Measurements from ENCODE around the gene CHCHD1. TPM values are rescaled to one million over a fixed set of nuclear protein-coding genes. Genes with fewer than 3 reads are reported as not detected.

CHCHD1 gene
- total RNA-seq, 2 experiments from 2014 or later = 23.0 to 24.8 TPM

DNA sequence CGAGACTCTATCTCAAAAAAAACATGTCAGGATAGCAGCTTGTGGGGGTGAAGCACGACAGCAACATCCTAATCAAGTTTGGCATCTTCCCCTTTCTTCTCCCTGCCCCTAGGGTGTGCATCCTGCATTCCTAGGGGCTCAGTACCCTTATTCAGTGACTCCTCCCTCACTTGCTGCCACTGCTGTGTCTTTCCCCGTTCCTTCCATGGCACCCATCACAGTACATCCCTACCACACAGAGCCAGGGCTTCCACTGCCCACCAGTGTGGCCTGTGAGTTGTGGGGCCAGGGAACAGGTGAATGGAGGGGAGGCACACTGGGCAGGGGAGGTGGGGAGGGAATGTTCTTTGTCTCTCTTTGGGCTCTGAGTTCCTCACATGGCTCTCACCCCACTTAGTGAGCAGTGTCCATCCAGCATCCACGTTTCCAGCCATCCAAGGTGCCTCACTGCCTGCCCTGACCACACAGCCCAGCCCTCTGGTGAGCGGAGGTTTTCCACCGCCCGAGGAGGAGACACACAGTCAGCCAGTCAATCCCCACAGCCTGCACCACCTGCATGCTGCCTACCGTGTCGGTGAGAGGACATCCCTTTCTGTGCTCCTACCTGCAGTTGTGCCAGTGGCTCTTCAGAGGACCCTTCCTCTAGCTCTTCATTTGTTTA, 18.2 kb downstream of the CHCHD1 start:
- no peak for DNase-seq
- peaks cover 10% of the 10 kb centered on the region for H3K4me1 Mint-ChIP-seq
- H3K27ac Mint-ChIP-seq = peak overlapping the region; percentile 16
- no peaks in the 10 kb centered on the region for H3K27me3 Mint-ChIP-seq
- H3K36me3 Mint-ChIP-seq = peaks cover 33% of the 10 kb centered on the region
- POLR2A ChIA-PET = interaction anchor here (1.7 to 6.3 kb wide), 2 partner anchors 8 to 14 kb away, joined by 8 to 19 read pairs; partner anchors contain the start of gene ZSWIM8
- H3K4me3 Mint-ChIP-seq = no peak overlapping the region
- H3K9me3 Mint-ChIP-seq = no peaks in the 10 kb centered on the region
- ATAC-seq (ENCODE audit: low read depth) = no peak

DNA sequence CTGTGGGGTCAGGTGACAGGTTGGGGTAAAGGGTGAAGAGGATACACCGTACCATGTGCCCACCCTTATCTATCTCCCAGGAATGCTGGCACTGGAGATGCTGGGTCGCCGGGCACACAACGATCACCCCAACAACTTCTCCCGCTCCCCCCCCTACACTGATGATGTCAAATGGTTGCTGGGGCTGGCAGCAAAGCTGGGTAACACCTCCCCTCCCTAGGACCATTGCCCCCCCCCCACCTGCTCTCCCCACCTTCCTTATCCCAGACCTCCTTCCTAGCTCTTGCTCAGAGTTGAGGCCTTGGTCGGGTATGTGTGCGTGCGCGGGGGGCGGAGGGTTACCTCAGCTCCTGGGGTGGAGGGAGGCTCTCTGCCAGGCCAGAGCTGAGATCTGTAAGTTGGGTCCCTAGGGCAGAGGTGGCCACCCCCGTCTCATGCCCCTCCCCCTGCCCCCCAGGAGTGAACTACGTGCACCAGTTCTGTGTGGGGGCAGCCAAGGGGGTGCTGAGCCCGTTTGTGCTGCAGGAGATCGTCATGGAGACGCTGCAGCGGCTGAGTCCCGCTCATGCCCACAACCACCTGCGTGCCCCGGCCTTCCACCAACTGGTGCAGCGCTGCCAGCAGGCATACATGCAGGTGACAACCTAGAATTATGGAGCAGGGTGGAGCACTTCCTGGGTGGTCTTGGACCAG, 18.9 kb downstream of the CHCHD1 start:
- DNase-seq = no peak

DNA sequence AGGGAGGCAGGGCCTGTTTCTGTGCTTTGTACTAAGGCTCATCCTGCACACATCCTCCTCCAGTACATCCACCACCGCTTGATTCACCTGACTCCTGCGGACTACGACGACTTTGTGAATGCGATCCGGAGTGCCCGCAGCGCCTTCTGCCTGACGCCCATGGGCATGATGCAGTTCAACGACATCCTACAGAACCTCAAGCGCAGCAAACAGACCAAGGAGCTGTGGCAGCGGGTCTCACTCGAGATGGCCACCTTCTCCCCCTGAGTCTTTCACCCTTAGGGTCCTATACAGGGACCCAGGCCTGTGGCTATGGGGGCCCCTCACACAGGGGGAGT, 19.4 kb downstream of the CHCHD1 start:
- H3K27ac Mint-ChIP-seq = no peak overlapping the region
- DNase-seq (no peak), ATAC-seq (ENCODE audit: low read depth) (no peak)
- no peaks in the 10 kb centered on the region for H3K9me3 Mint-ChIP-seq
- no peak overlapping the region for H3K4me3 Mint-ChIP-seq
- H3K4me1 Mint-ChIP-seq = peaks cover 15% of the 10 kb centered on the region
- H3K27me3 Mint-ChIP-seq = no peaks in the 10 kb centered on the region
- peaks cover 40% of the 10 kb centered on the region for H3K36me3 Mint-ChIP-seq
- POLR2A ChIA-PET = no interaction called here

More for the DNA sequence above, 18.9 kb downstream of the CHCHD1 start:
- Mint-ChIP-seq H3K27ac (no peak overlapping the region), H3K9me3 (no peaks in the 10 kb centered on the region), H3K4me3 (no peak overlapping the region), H3K27me3 (no peaks in the 10 kb centered on the region), H3K36me3 (peaks cover 37% of the 10 kb centered on the region), H3K4me1 (peaks cover 11% of the 10 kb centered on the region)
- no peak for ATAC-seq (ENCODE audit: low read depth)
- POLR2A ChIA-PET = no interaction called here

DNA sequence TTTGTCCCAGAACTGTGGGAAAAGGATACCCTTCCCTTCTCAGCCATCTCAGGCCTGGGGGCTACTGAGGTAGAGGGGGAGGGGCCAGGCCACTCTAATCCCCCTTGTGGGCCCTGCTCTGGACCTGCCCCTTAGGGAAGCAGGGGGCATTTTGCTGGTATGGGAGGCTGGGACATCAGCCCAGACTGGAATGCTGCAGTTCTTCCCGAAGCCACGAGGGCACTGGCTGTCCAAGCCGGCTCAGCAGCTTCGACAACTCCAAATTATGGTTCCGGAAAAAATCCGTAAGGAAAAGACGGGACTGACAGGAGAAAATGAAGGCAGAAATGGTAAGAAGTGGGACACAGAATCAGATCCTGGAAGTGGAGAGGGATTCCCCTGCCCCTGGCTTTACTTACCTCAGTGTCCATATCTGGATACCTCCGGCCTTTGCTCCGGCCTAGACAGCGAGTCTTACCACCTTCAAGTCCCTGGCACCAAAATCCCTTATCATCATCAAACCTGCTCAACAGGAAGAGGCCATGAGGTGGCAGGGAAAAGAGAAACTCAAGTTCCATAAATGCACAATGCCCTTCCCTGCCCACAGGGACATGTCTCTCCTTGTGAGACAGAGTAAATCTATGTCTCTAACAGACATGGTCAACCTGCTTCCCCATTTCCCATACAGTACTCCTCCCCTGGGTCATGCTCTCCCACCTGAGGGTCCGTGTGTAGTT, 20.6 kb downstream of the CHCHD1 start:
- Mint-ChIP-seq H3K4me3 (no peak overlapping the region), H3K36me3 (peaks cover 40% of the 10 kb centered on the region), H3K27me3 (no peaks in the 10 kb centered on the region), H3K9me3 (no peaks in the 10 kb centered on the region), H3K4me1 (peaks cover 22% of the 10 kb centered on the region), H3K27ac (peak overlapping the region; percentile 30)
- DNase-seq (no peak), ATAC-seq (ENCODE audit: low read depth) (no peak)
- POLR2A ChIA-PET = no interaction called here

DNA sequence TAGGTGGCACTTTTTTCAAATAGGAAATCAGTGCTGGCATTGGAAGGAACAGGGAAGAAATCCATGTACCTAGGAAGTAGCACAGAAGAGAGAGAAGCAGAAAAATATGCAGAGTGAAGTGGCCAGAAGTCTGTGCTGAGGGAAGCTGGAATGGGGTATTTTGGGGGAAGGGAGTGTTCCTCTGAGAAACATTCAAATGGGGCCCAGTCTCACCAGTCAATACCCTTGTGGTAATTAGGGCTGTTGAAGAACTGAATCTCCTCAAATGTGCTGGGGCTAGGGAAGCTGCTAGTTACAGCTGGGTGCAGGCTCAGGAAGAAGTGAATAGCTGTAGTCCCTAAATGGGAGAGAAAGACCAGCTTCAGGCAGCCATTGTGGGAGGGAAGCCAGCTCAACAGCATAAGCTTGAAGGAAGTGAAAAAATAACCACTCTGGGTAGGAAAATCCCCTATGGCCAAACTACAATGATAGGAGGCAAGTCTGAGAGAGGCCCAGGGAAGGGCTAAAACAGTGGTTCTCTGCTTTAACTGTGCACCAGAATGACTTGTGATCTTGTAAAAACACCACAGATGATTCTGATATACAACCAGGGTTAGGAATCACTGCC, 21.9 kb downstream of the CHCHD1 start:
- Mint-ChIP-seq H3K27ac (peak overlapping the region; percentile 79), H3K4me3 (no peak overlapping the region), H3K27me3 (no peaks in the 10 kb centered on the region), H3K36me3 (peaks cover 43% of the 10 kb centered on the region), H3K9me3 (no peaks in the 10 kb centered on the region), H3K4me1 (peaks cover 27% of the 10 kb centered on the region)
- ATAC-seq (ENCODE audit: low read depth) (peak; percentile 19), DNase-seq (no peak)
- POLR2A ChIA-PET = interaction anchor here (1.1 kb wide), 1 partner anchor 11 kb away, joined by 3 read pairs; no protein-coding TSS in a partner anchor

DNA sequence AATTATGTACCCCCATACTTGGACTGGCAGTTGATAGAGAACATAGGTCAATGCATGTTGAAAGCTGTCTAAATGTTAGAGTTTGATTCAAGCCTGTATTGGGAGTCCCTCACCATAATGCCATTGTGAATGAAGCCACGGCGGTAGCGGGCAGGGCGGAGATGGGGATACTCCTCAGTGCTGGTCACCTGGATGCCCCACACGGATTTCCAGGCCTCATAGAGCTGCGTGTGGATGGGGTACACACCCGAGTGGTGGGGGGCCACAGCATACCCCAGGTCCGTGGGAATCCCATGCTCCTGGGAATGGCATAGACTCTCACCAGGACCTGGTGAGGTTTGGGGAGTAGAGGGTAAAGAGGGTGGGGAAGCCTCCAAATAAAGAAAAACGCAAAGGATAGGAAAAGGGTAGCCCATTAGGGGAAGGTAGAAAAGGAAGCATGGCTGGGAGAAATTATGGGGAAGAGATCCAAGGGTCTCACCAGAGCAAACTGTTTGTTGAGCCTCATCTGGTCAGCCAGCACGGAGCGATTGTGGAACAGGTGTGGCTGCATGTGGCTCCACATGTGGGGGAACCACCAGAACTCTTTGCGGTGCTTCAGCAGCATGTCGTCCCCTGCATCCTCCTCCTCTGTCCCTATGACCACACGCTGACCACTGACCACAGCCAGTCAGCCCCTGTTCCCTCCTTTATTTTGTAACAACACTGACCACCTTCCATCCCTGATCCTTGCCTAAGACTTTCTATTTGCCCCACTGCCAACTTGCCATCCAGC, 24.5 kb downstream of the CHCHD1 start:
- Mint-ChIP-seq H3K9me3 (no peaks in the 10 kb centered on the region), H3K4me1 (peaks cover 42% of the 10 kb centered on the region), H3K36me3 (peaks cover 44% of the 10 kb centered on the region), H3K4me3 (peak overlapping the region; percentile 1), H3K27me3 (no peaks in the 10 kb centered on the region), H3K27ac (peak overlapping the region; percentile 11)
- POLR2A ChIA-PET = interaction anchor here (1.2 to 1.5 kb wide), 2 partner anchors 13 to 21 kb away, joined by 3 to 5 read pairs; partner anchors contain the start of gene ZSWIM8
- ATAC-seq (ENCODE audit: low read depth) (no peak), DNase-seq (no peak)

DNA sequence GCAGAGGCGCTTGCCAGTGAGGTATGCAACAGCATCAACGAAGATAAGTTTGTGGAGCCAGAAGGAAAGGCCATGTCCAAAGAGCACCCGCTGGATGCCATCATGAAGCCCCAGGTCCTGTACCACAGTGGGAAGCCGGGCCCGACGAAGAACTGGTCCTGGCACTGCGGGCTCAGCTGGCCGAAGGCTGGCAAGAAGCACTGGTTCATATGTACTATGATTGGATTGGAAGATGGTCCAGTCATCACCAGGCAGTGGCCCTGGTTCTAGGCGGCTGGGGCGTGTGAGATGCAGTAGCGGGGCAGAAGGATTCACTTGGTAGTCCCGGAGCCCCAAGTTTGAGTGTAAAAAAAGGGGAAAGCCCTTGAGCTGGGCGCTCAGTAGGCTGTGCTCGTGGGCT, 25.6 kb downstream of the CHCHD1 start:
- no peak for DNase-seq
- peaks cover 42% of the 10 kb centered on the region for H3K36me3 Mint-ChIP-seq
- H3K4me1 Mint-ChIP-seq = peaks cover 42% of the 10 kb centered on the region
- POLR2A ChIA-PET = interaction anchor here (0.5 to 3.4 kb wide), 4 partner anchors 9 to 35 kb away, joined by 3 to 32 read pairs (median 6); a partner anchor contains a TSS
- no peaks in the 10 kb centered on the region for H3K27me3 Mint-ChIP-seq
- peak overlapping the region; percentile 49 for H3K27ac Mint-ChIP-seq
- no peak overlapping the region for H3K4me3 Mint-ChIP-seq
- no peak for ATAC-seq (ENCODE audit: low read depth)
- no peaks in the 10 kb centered on the region for H3K9me3 Mint-ChIP-seq

DNA sequence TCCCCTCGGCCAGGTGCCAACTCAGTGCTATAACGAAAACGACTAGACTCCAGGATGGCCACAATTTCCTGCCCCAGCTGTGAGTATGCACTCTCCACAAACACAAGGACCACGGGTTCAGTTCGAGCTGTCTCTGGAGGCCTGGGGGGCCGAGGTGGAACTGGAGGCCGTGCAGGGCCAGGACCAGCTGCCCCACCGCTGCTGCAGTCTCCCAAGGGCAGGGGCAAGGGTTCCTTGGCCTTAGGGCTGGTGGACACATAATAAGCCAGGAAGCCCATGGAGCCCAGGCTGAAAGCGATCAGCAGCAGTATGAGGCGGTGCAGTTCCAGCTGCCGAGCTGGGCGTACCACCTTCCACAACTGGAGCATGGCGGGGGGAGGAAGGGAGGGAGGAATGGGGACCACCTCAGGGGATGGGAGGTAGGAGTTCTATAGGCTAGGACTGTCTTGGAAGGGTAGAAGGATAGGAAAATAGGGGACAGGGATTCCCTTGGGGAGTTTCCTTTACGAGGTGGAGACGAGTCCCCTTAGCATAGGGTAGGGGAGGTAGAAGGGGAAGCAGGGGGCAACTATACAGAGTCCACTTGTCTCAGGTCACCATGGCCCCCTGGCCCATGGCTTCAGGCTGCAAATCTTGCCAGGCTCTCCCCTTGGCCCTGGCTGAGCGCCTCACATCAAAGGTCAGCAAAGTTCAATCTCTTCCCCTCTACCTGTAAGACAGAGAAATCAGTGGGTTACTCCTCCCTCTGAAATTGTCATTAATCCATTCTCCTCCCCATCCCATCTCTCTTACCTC, 26.4 kb downstream of the CHCHD1 start:
- no peaks in the 10 kb centered on the region for H3K27me3 Mint-ChIP-seq
- no peak for DNase-seq
- POLR2A ChIA-PET = interaction anchor here (0.6 to 3.4 kb wide), 4 partner anchors 9 to 40 kb away, joined by 3 to 32 read pairs (median 6); partner anchors contain the start of gene CHCHD1
- H3K9me3 Mint-ChIP-seq = no peaks in the 10 kb centered on the region
- peaks cover 40% of the 10 kb centered on the region for H3K4me1 Mint-ChIP-seq
- no peak overlapping the region for H3K27ac Mint-ChIP-seq
- ATAC-seq (ENCODE audit: low read depth) = no peak
- peaks cover 37% of the 10 kb centered on the region for H3K36me3 Mint-ChIP-seq
- no peak overlapping the region for H3K4me3 Mint-ChIP-seq

DNA sequence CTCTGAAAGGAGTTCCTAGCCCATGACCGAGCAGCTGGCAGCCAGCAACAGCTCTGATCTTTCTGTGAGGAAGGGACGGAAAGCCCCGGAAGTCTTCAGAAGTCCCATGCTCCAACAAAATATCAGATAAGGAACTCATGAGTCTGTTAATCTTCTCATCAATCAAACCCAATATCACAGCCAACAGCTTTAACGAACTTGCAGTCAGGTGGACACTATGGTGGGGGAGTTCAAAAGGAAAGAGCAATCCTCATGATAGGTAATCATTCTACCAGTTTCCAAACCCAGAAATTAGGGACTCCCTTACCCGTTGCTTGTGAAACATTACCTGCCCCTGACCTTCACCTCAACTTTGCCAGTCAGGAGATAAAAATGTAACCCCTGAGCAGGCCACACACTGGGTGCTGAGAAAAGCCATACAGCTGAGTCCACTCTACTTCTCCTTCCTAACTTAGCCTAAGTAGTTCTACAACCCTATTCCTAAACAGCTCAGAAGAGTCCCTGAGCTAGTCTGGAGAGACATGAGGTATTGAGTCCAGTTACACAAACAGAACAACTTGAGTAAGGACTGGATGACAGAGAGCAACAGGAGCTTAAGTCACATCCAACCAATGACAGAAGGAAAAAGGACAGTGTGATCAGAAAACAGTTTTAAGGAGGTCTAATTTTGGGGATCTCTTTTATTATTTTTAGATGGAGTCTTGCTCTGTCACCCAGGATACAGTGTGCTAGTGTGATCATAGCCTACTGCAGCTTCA, 27.4 kb downstream of the CHCHD1 start:
- Mint-ChIP-seq H3K27me3 (no peaks in the 10 kb centered on the region), H3K4me3 (peak overlapping the region; percentile 96), H3K9me3 (no peaks in the 10 kb centered on the region), H3K27ac (peak overlapping the region; percentile 81), H3K4me1 (peaks cover 35% of the 10 kb centered on the region), H3K36me3 (peaks cover 29% of the 10 kb centered on the region)
- POLR2A ChIA-PET = interaction anchor here (0.6 to 3.4 kb wide), 7 partner anchors 10 to 66 kb away, joined by 3 to 32 read pairs (median 7); partner anchors contain the start of genes CHCHD1, SEC24C and ZSWIM8
- no peak for DNase-seq
- no peak for ATAC-seq (ENCODE audit: low read depth)

DNA sequence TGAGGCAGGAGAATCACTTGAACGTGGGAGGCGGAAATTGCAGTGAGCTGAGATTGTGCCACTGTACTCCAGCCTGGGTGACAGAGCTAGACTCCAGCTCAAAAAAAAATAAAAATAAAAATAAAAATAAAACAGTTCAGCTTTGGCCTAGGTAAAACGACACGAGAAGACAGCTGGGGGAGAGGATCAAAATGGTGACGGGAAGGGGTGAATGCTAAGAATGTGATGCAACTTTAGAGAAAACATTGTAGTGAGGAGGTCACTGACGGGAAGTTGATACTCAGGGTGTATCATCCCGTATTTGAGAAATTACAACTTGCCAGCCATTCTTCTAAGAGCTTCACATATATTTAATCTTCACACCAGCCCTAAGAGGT, 28.5 kb downstream of the CHCHD1 start:
- peak overlapping the region; percentile 95 for H3K27ac Mint-ChIP-seq
- POLR2A ChIA-PET = interaction anchor here (0.6 to 3.4 kb wide), 14 partner anchors 15 to 333 kb away, joined by 3 to 32 read pairs (median 5); partner anchors contain the start of genes CHCHD1, SEC24C and ZSWIM8
- peak overlapping the region; percentile 96 for H3K4me3 Mint-ChIP-seq
- no peak for DNase-seq
- no peak for ATAC-seq (ENCODE audit: low read depth)
- H3K36me3 Mint-ChIP-seq = peaks cover 28% of the 10 kb centered on the region
- no peaks in the 10 kb centered on the region for H3K27me3 Mint-ChIP-seq
- no peaks in the 10 kb centered on the region for H3K9me3 Mint-ChIP-seq
- peaks cover 35% of the 10 kb centered on the region for H3K4me1 Mint-ChIP-seq

DNA sequence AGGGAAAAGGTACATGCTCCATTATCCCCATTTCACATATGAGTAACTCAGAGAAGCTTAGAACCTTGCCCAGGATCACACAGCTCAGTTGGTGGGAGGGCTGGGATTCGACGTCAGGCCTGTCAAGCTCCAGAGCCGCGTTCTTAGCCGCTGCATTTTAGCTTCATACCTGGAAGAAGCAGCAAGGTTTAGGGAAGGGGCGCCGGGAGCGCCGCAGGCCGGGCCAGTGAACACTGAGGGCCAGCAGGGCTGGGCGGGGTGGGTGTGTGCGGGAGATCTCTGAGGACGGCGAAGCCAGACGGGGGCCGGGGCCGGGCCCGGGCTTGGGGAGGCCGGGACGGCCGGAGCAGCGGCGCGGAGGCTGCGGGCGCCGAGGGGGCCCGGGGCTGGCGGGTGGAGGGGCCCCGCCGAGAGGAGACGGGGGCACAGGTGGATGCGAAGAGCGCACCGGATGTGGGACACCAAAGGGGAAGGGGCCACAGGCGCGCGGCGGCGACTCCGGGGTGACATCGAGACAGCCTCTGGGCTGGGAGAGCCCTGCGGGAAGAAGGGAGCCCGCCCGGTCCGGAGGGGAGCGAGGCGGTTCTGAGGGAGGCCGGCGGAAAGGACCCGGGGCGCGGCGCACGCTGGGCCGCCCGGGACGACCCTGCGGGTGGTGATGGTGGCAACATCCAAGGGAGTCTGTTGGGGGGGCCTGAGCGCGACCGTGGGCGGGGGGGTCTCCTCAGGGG, 29.1 kb downstream of the CHCHD1 start:
- POLR2A ChIA-PET = interaction anchor here (0.6 to 3.4 kb wide), 12 partner anchors 16 to 247 kb away, joined by 3 to 32 read pairs (median 5); partner anchors contain the start of genes CHCHD1, SEC24C and ZSWIM8
- DNase-seq (peak; percentile 82), ATAC-seq (ENCODE audit: low read depth) (peak; percentile 28)
- H3K4me3 Mint-ChIP-seq = peak overlapping the region; percentile 96
- peaks cover 32% of the 10 kb centered on the region for H3K4me1 Mint-ChIP-seq
- peaks cover 22% of the 10 kb centered on the region for H3K36me3 Mint-ChIP-seq
- peak overlapping the region; percentile 95 for H3K27ac Mint-ChIP-seq
- H3K9me3 Mint-ChIP-seq = no peaks in the 10 kb centered on the region
- H3K27me3 Mint-ChIP-seq = no peaks in the 10 kb centered on the region

Data from activated naive CD8-positive, alpha-beta T cell treated with anti-CD3 and anti-CD28 coated beads, Interleukin-2, amount 10 ng/mL, durations not matched to agents 7 days and 5 days (primary cell).